Hepatic stellate cell (primary cell): ENCODE results near the gene EPHB3.
A peak's percentile ranks its signal among the peaks of the same experiment; 100 is the strongest.

Experiments
- DNase-seq: peaks from one replicate; pipeline ENCODE4 v3.0.0; 2011; ENCODE audit warnings: low spot score

EPHB3 gene

DNA sequence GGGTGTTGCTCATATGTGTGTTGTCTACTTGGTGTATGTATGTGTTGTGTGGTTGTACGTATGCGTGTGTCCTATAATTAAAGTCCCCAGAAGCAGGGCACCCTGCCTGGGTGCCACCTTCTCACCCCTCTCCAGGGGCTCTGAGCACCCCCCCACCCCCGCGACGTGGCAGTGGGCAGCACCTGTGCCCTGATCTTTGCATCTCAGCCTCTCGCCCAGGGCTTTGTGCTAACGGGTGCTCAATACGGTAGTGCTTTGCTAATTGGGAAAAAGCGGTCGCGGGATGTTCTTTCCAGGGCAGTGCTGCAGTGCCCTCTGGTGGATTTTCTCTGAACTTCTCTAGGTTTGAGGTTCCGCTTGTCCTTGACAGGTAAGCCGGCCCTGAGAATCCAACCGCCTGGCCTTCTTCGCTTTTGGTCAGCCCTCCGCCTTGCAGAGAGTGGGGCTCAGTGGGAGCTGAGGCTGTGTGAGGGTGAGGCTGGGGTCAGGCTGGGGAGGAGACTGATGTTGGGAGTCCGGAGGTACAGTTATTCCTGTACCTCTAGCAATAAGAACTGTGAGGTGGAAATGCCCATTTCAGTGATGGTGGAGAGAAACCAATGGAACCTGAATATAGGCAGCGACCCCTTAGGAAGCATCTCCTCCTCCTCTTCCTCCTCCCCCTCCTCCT, 17.6 kb upstream of the EPHB3 start:
- peak; percentile 78 for DNase-seq

DNA sequence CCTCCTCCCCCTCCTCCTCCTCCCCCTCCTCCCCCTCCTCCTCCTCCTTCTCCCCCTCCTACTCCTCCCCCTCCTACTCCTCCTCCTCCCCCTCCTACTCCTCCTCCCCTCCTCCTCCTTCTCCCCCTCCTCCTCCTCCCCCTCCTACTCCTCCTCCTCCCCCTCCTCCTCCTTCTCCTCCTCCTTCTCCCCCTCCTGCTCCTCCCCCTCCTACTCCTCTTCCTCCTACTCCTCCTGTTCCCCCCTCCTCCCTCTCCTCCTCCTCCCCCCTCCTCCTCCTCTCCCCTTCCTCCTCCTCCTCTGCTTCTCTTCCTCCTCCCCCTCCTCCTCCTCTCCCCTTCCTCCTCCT, 17.1 kb upstream of the EPHB3 start:
- DNase-seq, result no peak

DNA sequence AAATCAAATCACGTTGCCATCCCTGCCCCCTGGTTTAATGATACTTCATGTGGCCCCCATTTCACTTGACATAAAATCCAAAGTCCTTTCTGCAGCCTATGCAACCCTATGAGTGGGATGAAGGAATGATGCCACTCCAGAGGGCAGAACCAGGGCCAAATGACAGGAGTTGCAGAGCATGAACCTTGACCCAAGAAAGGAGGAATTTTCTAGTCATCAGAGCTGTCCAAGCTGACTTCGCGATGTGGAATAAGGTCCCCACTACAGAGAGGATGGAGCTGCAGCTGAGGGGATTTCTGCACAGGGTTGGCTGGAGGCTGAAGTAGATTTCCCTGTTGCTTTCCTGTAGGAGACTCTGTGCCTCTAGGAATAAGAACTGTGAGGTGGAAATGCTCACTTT, 15.8 kb upstream of the EPHB3 start:
- DNase-seq, result no peak

DNA sequence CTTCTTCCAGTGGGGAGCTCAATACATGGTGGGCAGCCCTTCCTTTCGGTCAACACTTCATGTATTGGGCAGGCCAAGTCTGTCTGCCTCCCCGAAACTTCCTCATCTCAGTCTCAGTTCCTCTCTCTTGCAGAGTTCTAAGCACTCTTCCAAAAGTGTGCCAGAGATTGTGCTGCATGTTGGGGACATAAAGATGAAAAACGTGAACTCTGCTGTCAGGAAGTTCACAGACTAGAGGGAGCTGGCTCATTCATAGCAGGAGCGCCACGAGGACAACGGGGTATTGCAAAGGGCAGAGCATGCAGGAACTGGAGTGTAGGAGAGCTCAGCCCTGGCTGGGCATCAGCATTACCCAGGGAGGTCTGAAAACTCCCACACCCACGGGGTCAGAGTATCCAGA, 15.3 kb upstream of the EPHB3 start:
- no peak for DNase-seq

- DNase-seq, result no peak
Measured at GRCh38 chr3:184549796-184550577, 11.6 kb upstream of the EPHB3 start.

DNA sequence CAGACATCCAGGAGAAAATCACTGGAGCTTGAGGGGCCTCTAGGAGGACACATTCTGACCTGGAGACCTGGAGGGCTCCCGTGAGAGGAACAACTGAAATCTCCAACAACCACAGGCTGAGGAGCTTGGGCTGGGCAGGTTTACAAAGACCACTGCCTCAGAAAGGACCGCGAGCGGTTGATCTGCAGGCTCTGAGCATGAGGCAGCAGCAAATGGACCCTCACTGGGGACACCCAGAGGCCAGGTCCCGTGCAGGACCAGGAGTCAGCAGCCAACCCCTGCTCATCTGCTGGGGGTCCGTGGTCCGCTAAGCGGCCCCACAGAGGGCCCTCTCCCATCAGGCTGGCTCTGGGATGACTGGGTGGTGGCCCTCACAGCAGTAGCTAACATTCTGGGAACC, 10.5 kb upstream of the EPHB3 start:
- no peak for DNase-seq

GRCh38 chr3:184551614-184552256, 9.8 kb upstream of the EPHB3 start:
- no peak for DNase-seq

DNA sequence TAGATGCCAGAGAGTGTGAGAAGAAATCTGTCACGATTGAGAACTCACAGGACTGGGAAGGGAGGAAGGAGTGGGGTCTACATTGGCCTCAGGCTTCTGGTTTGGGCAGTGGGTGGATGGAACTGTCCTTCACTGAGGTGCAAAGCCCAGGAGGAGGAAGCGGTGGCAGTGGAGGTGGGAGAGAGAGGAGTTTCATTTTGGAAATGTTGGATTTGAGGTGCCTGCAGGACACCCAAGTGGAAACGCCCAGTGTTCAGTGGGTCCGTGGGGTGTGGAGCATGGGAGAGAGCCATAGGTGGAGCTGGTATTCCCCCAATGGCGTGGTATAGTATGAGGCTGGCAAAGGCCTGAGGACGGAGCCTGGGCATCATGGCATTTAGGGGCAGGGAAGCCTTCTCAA, 9.3 kb upstream of the EPHB3 start:
- DNase-seq, result no peak

DNA sequence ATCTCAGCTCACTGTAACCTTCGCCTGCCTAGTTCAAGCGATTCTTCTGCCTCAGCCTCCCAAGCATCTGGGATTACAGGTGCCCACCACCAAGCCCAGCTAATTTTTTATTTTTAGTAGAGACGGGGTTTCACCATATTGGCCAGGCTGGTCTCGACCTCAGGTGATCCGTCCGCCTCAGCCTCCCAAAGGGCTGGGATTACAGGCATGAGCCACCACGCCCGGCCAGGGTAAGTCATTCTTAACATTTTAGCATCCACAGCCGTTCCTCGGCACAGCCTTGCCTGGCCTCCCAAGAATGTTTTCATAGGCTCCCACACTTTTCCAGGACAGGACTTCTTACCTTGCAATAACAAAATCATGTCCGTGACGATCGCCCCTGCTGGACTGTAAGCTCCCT, 8.7 kb upstream of the EPHB3 start:
- no peak for DNase-seq

DNA sequence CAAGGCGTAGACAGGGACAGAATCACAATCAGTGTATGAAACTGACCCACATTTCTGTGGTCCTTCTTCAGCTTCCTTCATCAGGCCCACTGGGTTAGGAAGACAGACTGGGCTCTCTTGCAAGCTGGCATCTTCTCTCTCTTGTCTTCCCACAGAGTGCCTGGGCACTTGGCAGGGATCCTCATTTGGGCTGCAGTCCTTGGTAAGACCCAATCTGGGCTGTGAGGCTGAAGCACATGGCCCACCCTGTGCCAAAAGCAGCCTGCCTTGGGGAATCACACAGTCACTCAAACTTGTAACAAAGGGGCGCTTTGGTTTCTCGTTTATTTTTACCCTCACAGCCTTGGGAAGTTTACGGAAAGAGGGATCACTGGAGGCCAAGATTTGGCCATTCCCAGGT, 8.2 kb upstream of the EPHB3 start:
- DNase-seq, result no peak

DNA sequence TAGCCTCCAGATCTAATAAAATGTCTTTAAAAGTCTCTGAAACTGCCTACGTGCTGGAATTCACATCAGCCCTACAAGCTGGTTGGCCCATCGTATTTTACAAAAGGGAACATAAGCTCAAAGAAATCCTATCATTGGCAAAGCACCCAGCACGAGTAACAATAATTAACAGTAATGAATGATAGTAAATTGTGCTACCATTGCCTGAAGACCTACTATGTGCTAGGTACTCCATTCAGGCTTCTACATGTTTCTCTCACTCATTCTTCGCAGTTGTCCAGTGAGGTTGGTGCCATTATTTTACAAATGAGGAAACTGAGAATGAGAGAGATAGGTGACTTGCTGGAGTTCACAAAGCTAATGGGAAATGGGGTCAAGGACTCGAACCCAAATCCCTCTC, 7.1 kb upstream of the EPHB3 start:
- DNase-seq, result no peak

DNA sequence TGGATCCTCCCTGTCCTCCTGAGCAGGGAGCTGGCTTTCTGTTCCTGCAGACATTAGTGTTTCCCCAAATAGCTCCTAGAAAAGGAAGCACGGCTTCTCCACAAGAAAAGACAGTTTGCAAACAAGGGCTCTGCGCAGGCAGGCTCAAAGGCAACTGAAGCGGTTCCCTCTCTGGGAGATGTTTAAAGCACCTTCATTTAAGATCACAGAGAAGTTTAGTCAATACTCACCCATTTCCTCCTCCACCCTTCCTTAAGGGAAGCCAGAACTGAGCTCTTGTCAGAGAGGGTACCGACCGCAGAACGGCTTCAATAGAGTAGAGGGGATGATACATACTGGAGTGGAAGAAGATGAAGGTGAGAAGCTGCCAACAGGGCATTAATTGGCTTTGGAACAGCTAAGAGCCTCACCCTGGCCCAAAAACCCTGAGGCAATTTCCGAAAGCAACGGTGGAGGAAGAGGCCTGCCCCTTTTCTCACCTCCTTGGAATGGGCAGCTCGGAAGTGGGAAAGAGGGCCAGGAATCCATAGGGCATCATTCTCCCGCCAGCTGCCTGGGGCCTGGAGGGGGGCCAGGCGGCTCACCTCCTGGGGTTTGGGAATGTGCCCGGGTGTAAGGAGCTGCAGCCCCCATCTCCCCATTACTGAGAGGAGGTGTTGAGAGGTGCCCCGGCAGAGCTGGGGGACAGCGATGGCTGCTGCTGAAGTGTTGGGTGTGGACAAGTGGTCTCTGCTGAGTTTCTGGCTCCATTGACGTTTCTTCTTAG, 4.8 kb upstream of the EPHB3 start:
- DNase-seq, result no peak

GRCh38 chr3:184557348-184557950, 4.1 kb upstream of the EPHB3 start:
- no peak for DNase-seq

DNA sequence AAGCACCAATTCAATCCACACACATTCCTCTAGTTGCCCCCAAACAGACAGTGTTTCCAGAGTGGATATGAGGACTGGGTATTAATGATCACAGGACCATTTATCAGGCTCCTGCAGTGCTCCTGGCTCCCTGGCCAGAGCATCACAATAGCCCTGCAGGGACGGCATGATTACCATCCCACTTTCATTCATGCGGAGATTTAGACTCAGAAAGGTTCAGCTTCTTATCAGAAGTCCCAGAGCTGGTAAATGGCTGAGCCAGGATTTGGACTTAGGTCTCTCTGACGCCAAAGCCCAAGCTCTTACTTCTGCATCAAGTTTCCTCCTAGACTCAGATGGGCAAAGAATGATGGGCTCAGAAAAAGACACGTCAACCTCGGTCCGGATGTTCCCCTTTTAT, 2.9 kb upstream of the EPHB3 start:
- no peak for DNase-seq

GRCh38 chr3:184559336-184559735, 2.2 kb upstream of the EPHB3 start:
- DNase-seq, result no peak

- no peak for DNase-seq
Measured at GRCh38 chr3:184560531-184560930, 1.1 kb upstream of the EPHB3 start.

DNA sequence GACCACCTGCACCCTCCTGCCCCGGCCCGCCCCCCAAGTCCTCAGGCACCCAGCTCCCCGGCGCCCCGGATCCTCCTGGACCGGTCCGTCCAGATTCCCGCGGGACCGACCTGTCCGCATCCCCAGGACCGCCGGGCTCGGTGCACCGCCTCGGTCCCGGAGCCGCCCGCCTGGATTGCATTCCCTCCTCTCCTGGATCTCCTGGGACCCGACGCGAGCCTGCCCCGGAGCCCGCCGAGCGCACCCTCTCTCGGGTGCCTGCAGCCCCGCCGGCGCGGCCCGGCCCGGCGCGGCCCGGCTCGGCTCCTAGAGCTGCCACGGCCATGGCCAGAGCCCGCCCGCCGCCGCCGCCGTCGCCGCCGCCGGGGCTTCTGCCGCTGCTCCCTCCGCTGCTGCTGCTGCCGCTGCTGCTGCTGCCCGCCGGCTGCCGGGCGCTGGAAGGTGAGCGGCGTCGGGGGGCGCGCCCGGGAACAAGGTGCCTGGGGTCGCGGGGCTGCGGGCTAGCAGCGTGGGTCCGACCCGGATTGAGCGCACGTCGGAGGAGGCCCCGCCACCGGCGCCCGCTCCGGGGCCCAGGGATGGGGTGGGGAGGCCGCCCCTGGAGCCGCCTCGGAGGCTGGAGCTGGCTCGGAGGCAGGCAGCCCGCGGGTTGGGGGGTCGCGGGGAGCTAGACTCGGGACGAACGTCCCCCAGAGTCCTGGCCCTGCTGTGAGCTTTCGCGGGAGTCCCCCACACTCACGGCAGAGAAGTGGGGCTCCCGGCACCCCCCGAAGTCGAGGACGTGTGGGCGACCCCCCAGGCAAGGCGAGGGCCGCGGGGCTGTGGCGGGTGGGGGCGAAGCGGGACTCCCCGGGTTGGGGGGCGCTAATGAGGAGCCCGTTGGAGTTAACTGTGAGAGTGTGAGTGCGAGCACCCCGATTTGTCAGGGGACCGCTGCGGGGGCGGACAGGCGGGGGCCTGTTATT, 610 bp downstream of the EPHB3 start:
- DNase-seq, result peak; percentile 45

DNA sequence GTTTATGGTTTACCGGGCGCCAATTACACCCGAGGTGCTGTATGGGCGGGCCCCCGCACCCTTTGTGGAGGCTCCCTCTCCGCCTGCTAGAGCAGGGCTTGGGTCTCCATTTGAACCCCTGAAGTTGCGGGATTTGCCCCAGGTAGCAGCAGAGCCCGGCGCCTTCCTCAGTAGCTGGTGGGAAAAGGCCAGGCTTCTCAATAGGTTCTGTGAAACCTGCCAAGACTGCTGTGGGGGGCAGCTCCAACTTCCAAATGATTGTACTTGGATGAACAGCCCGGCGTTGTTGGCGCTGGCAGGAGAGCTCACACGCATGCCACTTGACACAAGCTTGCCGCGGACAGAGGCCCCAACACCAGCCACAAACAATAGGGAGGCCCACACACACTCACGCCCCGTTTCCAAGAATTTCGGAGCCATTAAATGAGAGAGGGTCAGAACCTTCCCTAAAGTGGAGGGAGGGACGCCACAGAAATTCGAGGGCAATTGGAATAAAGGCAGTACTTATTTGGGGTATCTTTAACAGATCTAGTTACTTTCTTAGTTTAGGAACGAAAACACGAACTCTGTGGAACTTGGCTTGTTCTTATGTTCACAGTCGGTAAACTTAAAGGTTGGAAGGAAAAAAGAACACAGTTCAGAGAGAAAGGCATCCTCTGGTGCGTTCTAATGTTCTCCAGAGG, 1.4 kb downstream of the EPHB3 start:
- no peak for DNase-seq

DNA sequence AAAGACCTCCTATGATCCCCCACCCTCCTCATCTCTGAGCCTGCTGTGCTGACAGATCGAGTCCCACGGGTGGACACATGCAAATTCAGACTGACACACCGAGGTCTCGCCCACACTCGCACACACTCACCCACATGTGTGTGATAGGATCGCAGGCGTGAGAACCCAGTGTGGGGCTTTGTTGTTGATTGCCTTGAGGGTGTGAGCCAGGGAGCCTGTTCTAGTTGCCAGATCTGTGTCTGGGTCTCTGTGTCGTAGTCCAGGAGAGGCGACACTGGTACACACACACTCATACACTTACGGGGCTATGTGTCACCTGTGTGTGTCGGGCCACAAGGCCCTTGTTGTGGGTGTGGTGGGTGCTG, 2.0 kb downstream of the EPHB3 start:
- no peak for DNase-seq

GRCh38 chr3:184563941-184564684, 2.5 kb downstream of the EPHB3 start:
- DNase-seq, result no peak
